Measurements from ENCODE around the gene STK11. TPM values are rescaled to one million over a fixed set of nuclear protein-coding genes. Genes with fewer than 3 reads are reported as not detected.
A peak's percentile ranks its signal among the peaks of the same experiment; 100 is the strongest.

The STK11 gene
- total RNA-seq, 2 donors from 2014 or later = 62.0 to 64.7 TPM

- peaks cover 0 to 22% of the 10 kb centered on the region in 2 donors for H3K4me1 ChIP-seq
- H3K27ac ChIP-seq = no peak overlapping the region
- no peaks in the 10 kb centered on the region for H3K9me3 ChIP-seq
- H3K27me3 ChIP-seq = no peaks in the 10 kb centered on the region
- H3K36me3 ChIP-seq = peaks cover 24% of the 10 kb centered on the region
- DNase-seq (ENCODE audit: low spot score) = no peak
- TF ChIP-seq CTCF (IDR thresholded peaks at IDR 0.05) = no peak
- H3K4me3 ChIP-seq = no peak overlapping the region
These were observed 24.6 kb downstream of the STK11 start for GRCh38 chr19:1229924-1230782.

GRCh38 chr19:1230783-1231489, 25.4 kb downstream of the STK11 start:
- no peaks in the 10 kb centered on the region for H3K27me3 ChIP-seq
- TF ChIP-seq CTCF (IDR thresholded peaks at IDR 0.05) = no peak
- no peak for DNase-seq (ENCODE audit: low spot score)
- no peak overlapping the region for H3K27ac ChIP-seq
- H3K36me3 ChIP-seq = peaks cover 22% of the 10 kb centered on the region
- no peak overlapping the region for H3K4me3 ChIP-seq
- H3K9me3 ChIP-seq = no peaks in the 10 kb centered on the region
- peaks cover 0 to 22% of the 10 kb centered on the region in 2 donors for H3K4me1 ChIP-seq

DNA sequence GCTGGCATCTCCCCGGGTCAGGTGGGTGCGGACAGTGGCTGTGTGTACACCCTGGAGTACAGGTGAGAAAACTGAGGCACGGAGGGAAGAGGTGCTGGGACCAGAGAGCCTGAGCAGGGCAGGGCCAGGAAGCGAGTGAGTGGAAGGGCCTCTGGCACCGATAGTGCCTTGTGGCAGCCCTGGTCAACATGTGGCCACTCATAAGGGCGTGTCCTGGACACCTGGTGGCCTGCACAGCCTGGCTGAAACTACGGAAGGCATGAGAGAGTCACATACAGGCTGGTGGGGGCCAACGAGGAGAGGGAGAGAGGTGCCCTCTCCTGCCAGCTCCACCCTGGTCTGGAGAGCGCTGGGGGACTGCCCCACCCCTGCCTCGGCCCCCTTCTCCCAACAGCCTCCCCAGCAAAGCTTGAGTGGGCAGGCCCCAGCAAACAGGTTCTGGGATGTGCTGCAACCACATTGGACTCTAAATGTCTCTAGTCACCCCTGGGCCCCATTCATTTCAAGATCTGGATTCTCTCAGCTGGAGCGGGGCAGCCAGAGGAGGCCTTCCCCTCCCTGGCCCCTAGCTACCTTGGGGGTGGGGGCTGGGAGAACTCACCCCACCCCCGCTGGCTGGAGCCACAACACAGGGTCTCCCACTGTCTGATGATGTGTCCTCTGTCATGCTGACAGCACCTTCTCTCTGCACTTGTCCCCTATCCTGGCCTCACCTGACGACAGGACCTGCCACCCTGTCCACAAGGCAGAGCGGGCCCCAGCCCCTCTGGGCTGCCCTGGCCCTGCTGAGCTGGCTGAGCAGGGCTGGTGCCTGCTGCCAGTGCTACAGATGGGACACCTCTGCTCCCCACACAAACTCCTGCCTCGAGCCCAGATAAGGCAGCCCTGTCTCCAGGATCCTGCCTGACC, 26.4 kb downstream of the STK11 start:
- H3K27me3 ChIP-seq = no peaks in the 10 kb centered on the region
- no peaks in the 10 kb centered on the region for H3K9me3 ChIP-seq
- no peak for TF ChIP-seq CTCF (IDR thresholded peaks at IDR 0.05)
- no peak for DNase-seq (ENCODE audit: low spot score)
- no peak overlapping the region for H3K4me3 ChIP-seq
- peaks cover 13% of the 10 kb centered on the region for H3K36me3 ChIP-seq
- peak overlapping the region; percentile 60 to 70 for H3K27ac ChIP-seq
- H3K4me1 ChIP-seq = peaks cover 0 to 24% of the 10 kb centered on the region in 2 donors

- peak overlapping the region; percentile 60 to 70 for H3K27ac ChIP-seq
- TF ChIP-seq CTCF (IDR thresholded peaks at IDR 0.05) = no peak
- no peak for DNase-seq (ENCODE audit: low spot score)
These were observed 27.1 kb downstream of the STK11 start for GRCh38 chr19:1232652-1233072.

GRCh38 chr19:1233115-1233667, 27.6 kb downstream of the STK11 start:
- no peak for DNase-seq (ENCODE audit: low spot score)
- no peak for TF ChIP-seq CTCF (IDR thresholded peaks at IDR 0.05)
- H3K36me3 ChIP-seq = peaks cover 1% of the 10 kb centered on the region
- peak overlapping the region; percentile 60 to 70 for H3K27ac ChIP-seq
- H3K27me3 ChIP-seq = no peaks in the 10 kb centered on the region
- H3K4me3 ChIP-seq = no peak overlapping the region
- H3K4me1 ChIP-seq = peaks cover 0 to 32% of the 10 kb centered on the region in 2 donors
- no peaks in the 10 kb centered on the region for H3K9me3 ChIP-seq

More at GRCh38 chr19:1232652-1233072, 27.1 kb downstream of the STK11 start:
- Histone ChIP-seq H3K4me1 (peaks cover 0 to 30% of the 10 kb centered on the region in 2 donors), H3K9me3 (no peaks in the 10 kb centered on the region), H3K4me3 (no peak overlapping the region), H3K27me3 (no peaks in the 10 kb centered on the region), H3K36me3 (peaks cover 7% of the 10 kb centered on the region)

All from right atrium auricular region (tissue), 2 donors.